ENCODE data around the gene KRTAP10-10.
"Not testable (repeated sequence)": the region's sequence is repeated elsewhere in the genome, so short reads cannot be mapped to it uniquely, and the experiment has no call there.

KRTAP10-10 gene

GRCh38 chr21:44627181-44627822 lies 9.9 kb upstream of the KRTAP10-10 start:
- DNase-seq, result not testable (repeated sequence)

- not testable (repeated sequence) for DNase-seq
These were observed 9.3 kb upstream of the KRTAP10-10 start for GRCh38 chr21:44627831-44628233.

GRCh38 chr21:44628707-44629391 lies 8.3 kb upstream of the KRTAP10-10 start:
- DNase-seq, result no peak

GRCh38 chr21:44630440-44630839 lies 6.7 kb upstream of the KRTAP10-10 start:
- DNase-seq, result no peak

- DNase-seq, result no peak
These were observed 5.1 kb upstream of the KRTAP10-10 start for GRCh38 chr21:44632067-44632466.

DNA sequence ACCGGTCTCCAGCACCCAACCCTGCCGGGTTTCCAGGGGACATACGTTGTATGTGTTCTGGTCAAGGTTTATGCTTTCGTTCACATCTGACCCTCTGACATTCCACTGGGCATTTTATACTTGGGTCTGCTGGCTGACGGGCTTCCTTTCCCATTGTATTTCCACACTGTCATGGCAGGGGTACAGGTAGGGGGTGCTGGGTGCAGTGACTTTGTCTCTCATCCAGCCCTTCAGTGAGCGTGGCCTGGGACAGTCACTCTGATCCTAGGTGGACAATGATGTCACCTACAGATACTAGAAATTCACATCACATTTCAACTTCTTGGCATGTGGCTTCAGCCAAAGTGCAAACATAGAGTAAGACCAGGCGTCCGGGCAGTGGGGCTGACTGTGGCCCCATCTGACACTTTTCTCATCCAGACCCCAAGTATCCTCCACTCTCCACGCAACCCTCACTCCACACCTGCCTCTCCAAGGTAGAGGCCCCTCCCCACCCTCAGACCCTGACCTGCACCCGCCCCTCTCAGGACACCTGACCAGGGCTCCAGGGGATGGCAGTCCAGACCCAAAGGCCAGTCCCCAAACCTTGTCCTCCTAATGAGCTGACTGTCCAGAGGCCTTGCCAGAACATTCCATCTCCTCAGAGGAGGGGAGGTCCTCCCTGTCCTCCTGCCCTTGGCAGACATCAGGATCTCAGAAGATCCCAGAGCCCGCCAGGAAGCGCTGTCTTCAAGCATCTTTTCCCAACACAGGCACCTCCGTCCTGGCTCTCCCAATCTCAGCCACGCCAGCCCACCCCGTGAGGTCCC lies 743 bp upstream of the KRTAP10-10 start:
- no peak for DNase-seq

DNA sequence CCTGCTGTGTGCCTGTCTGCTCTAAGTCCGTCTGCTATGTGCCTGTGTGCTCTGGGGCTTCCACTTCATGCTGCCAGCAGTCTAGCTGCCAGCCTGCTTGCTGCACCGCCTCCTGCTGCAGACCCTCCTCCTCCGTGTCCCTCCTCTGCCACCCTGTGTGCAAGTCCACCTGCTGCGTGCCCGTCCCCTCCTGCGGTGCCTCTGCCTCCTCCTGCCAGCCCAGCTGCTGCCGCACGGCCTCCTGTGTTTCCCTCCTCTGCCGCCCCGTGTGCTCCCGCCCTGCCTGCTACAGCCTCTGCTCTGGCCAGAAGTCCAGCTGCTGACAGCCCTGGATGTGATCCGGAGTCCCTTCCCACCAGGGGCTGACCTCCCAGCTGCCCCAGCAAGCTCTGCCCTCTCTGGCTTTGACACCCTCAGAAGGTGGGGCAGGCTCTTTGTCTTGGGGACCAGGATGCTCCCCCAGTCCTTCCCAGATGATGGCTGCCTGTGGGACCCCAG lies 744 bp downstream of the KRTAP10-10 start:
- DNase-seq, result not testable (repeated sequence)

DNA sequence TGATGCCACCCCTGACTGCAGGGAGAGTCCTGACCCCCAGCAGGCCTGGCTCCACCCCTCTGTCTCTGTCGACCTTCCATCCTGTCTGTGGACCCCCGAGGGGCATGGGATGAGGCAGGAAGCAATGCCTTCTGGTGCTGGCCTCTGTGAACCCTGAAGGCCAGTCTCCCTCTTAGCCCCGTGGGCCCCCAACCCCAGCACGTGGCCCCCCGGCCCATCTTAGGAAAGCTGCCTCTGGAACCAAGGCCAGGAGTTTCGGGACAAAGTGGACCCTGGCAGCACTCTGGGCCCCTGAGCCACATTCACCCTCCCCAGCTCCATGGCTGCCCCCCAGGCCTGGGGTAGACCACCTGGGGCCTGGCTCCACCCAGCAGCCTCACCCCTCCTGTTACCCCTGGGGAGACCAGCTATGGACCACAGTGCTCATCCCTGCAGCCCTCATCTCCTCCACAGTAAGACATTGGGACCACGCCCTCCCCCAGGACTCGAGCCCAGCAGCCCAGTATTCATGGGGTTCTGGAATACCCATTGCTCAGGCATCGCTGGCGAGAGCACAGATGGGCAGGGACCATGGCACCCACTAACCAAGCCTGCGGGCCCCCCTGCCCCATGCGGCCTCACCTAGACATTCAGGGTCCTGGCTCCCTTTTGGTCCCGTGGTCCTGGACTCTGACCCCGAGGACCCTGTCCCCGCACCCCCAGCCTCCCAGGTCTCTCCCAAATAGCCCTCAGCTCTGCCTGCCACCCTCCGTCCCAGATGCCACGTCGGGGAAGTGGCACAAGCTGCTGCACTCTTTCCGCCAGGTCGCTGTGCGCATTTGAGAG lies 1.6 kb downstream of the KRTAP10-10 start:
- DNase-seq, result not testable (repeated sequence)

GRCh38 chr21:44639331-44639655 lies 2.1 kb downstream of the KRTAP10-10 start:
- no peak for DNase-seq

DNA sequence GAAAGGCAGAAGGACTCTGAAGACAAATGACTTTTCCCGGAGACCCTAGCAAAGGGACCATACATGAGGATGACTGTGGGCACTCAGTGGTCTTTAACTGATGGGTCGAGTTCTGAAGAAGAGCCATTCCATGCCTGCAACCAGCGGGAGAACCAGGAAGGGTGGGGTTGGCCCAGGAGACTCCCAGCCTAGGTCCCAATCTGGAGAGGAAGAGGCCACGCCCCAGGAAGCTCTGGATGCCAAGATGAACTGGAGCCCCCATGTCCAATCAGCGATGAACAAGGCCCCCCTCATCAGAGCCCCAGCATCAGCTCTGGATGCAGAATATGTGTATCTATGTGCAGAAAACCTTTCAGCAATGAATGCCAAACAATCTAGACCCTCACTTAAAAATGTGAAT lies 3.6 kb downstream of the KRTAP10-10 start:
- no peak for DNase-seq

GRCh38 chr21:44643741-44644310 lies 6.7 kb downstream of the KRTAP10-10 start:
- no peak for DNase-seq

DNA sequence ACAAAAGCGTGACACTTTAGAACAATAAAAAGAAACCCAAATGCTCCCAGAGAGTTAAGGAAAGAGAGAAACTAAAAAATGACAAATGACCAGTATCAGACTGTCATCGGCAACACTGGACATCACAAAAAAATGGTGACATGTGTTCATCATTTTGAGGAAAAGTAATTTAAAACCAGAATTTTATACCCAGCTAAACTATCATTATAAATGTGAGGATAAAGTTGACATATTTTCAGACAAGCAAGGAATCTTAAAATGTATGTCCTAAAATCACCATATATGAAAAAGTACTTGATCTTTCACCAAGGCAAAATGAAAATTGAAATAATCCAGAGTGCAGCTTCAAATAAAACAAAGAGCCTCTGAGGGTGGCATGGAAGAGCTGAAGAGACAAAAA lies 7.7 kb downstream of the KRTAP10-10 start:
- DNase-seq, result no peak

DNA sequence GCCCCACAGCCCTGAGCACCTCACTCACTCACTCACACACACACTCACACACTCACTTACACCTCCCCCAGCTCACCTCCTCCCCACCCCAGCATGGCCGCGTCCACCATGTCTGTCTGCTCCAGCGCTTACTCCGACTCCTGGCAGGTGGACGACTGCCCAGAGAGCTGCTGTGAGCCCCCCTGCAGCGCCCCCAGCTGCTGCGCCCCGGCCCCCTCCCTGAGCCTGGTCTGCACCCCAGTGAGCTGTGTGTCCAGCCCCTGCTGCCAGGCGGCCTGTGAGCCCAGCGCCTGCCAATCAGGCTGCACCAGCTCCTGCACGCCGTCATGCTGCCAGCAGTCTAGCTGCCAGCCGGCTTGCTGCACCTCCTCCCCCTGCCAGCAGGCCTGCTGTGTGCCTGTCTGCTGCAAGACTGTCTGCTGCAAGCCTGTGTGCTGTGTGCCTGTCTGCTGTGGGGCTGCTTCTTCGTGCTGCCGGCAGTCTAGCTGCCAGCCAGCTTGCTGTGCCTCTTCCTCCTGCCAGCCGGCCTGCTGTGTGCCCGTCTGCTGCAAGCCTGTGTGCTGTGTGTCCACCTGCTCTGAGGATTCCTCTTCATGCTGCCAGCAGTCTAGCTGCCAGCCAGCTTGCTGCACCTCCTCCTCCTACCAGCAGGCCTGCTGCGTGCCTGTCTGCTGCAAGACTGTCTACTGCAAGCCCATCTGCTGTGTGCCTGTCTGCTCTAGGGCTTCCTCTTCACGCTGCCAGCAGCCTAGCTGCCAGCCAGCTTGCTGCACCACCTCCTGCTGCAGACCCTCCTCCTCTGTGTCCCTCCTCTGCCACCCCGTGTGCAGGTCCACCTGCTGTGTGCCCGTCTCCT lies 9.4 kb downstream of the KRTAP10-10 start, which contains the start of gene KRTAP10-11:
TSS of gene KRTAP10-11 (plus strand) at position 49 of the 856 bp plus-strand sequence. CDS start at position 94, 45 bp downstream.
- DNase-seq, result not testable (repeated sequence)

DNA sequence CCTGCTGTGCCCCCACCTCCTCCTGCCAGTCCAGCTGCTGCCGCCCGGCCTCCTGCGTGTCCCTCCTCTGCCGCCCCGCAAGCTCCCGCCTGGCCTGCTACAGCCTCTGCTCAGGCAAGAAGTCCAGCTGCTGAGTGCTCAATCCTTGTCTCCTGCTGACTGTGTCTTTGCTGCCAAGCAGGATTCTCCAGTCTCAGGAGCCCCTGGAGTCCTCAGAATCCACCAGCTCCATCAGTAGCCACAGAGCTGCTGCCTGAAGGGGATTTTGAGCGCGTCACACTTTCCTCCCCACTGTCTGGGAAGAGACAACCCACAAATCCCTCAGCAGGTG lies 10.0 kb downstream of the KRTAP10-10 start:
- DNase-seq, result no peak

DNA sequence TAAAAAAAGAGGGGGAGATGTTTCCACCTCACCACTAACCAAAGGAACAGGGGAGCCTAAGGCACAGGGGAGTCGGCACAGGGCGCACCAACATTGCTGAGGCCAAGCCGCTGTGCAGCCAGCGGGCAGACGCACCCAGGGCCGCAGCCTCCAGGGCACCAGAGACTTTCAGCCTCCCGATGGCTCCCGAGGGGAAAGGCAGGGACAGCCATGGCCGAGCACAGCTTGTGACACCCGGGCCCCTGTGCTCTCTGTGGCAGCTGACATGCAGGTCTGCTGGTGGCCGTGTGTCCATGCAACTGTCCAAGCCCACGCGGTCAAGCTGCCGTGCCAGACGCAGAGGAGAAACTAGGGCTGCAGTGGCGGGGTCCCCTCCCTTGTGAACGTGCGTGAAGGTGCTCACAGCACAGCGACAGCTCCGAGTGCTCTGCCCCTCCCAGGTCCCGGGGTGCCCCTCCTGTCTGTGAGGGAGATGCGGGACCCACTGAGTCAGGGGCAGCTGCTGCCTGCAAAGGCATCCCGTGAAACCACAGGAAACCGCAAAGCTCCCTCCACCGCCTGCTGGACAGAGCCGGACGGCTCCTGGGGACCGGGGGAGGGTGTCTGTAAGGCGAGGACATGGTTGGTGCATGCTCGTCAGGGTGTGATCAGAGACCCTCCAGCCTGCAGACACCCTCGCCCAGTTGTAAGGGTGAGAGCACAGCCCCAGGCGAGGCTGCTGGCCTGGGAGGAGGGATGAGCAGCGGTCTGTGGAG lies 11.6 kb downstream of the KRTAP10-10 start:
- DNase-seq, result no peak

DNA sequence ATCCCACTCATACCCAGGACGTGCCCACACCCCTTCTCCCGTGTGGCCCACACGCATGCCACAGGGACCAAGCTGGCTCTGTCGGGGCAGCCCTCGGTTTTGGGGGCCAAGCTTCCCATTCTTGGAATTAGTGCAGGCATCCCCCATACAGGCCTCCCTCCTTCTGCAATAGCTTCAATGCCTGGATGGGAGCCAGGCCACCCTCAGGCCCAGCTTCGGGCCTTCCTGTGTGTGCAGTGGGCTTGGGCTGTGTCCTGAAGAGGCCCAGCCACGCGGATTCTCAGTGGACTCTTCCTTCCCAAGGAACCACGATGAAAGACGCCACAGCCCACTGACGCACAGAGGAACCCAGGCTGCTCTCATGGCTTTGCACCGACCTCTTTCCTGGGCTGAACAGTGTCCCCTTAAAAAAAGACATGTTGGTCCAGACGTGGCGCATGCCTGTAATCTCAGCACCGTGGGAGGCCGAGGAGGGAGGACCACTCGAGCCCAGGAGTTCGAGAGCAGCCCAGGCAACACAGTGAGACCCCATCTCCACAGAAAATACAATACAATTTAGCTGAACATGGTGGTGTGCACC lies 12.5 kb downstream of the KRTAP10-10 start:
- DNase-seq, result no peak

DNA sequence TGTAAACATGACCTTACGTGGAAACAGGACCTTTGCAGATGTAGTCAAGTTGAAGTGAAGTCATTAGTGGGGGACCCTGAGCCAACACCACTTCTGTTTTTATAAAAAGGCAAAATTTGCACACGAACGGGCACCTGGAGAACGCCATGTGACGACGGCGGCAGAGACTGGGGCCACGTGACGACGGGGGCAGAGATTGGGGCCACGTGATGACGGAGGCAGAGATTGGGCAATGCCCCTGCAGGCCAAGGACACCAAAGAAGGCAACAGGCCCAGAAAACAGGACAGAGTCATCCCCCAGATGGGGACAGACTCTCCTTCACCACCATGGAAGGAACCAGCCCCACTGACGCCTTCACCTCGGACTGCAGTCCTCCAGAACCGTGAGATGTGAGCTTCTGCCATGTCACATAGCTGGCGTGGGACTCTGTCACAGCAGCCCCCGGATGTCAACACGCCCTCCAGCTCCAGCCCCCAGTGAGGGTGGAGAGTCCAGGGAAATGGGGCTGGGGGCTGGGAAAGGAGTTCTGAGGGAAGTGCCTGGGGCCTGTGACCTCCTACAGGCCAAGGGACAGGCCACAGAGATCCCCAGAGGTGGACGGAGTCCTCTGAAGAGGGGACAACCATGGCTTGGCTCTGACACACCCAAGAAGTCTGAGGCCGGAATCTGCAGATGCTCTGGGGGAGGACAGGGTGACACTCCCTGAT lies 13.3 kb downstream of the KRTAP10-10 start:
- DNase-seq, result no peak

- DNase-seq, result no peak
These were observed 14.0 kb downstream of the KRTAP10-10 start for GRCh38 chr21:44650973-44651675.

DNA sequence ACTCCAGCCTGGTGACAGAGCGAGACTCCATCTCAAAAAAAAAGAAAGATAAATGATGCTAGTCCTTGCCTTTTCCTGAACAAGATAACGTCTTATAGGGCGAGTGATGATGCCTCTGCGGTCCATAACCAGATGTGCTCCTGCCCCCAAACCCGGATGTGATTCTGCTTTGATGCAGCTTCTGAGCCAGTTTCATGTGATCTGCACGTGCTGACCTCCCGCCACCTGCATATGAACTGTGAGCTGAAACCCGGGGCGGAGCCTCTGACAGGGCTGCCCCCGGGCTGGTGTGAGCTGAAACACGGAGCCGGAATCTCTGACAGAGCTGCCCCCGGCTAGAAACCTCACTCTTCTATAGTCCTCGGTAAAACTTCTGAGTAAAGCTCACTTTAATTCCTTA lies 16.0 kb downstream of the KRTAP10-10 start:
- no peak for DNase-seq

Data from activated gamma-delta T cell (primary cell).